ENCODE data around the gene HOXD3. TPM values are rescaled to one million over a fixed set of nuclear protein-coding genes. Genes with fewer than 3 reads are reported as not detected.

Gene HOXD3
- total RNA-seq, 1 donor from 2014 or later = 0.30 TPM

DNA sequence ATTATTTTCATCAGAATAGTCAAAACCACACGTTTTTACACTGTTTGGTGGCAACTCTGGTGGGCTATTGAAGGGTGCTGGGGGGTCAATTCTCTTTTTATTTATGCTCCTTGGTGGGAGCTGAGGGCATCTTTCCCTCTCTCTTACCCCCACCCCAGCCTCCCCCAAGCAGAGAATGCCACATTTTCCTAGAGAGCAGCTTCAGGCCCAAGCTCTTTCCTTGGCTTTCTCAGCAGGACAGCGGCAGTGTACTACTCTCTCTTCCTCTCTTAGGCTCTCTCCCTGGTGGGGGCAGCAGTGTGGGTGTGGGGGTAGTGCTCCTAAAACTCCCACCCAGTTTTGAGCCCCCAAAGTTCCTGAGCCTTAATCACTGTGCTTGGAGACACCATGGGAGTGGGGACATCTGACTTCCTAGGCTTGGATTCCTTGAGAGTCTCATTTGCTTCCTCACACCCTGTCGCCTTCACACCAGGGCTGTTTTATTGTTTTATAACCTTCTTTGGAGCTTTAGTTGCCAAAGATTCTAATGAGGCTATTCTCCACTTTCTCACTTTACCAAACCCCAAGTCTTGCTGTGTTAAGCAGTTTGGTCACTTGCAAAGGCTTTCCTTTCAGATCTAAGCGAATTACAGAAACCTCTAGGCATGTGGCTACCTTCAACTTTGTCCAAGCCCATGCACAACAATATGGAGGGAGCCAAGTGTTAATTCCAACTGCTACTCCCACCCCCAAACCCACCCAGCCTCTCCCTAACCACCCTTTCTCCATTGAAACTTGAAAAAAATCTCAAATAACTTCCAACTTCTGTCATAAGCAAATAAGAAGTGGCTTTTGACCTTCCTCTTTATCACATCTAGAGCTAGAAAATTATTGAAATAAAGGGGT, 11.8 kb upstream of the HOXD3 start:
- no peak for DNase-seq (ENCODE audit: missing footprints)
- intact Hi-C loops (cut with DNase I) = no loop called here
- no peak for ATAC-seq

- intact Hi-C loops (cut with DNase I) = no loop called here
- no peak for DNase-seq (ENCODE audit: missing footprints)
- ATAC-seq = no peak
These were observed 11.0 kb upstream of the HOXD3 start for GRCh38 chr2:176146101-176146500.

DNA sequence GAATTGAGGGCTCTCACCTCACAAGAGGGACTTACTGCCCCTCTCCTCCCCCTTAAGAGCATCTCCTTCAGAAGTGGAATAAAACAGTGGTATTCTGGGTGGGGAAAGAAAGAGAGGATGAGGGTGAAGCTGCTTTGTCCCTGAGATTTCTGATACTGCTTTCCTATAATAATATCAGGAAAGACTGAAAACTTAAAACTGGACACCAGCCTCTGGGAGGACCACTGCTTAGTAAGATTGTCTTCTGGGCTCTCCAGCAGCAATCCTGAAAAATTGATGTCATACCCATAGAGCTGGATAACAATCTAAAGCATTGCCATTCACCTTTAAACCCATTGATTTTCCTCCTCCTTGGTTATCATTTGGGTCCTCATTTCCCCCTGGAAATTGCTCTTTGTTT, 10.5 kb upstream of the HOXD3 start:
- no peak for ATAC-seq
- no peak for DNase-seq (ENCODE audit: missing footprints)
- intact Hi-C loops (cut with DNase I) = no loop called here

DNA sequence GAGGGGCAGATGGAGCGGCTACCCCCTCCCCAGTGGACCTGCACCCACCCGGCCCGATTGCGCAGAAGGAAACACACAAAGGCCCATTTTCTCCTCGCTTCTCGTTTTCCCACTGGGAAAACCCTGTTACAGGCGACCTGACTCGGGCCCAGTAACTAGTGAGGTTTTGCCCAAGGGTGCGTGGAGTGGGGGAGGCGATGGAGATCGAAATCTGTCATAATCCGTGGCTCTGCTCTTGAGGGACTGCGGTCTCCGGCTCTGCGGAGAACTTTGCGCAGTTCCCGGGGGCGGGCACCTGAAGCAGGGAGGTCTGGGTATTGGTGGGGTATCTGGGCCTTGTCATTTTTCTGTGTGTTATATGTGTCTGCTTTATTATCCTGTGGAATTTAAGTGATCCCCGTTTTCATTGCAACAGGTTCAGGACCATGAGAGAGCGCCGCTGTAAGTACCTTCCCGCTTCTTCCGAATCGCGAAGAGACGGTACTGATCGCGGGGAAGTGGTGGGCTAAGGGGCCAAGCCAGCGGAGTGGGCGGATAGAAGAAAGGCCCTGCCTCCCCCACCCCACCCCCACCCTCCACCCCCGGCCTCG, 9.8 kb upstream of the HOXD3 start:
- intact Hi-C loops (cut with DNase I) = no loop called here
- no peak for ATAC-seq
- no peak for DNase-seq (ENCODE audit: missing footprints)

DNA sequence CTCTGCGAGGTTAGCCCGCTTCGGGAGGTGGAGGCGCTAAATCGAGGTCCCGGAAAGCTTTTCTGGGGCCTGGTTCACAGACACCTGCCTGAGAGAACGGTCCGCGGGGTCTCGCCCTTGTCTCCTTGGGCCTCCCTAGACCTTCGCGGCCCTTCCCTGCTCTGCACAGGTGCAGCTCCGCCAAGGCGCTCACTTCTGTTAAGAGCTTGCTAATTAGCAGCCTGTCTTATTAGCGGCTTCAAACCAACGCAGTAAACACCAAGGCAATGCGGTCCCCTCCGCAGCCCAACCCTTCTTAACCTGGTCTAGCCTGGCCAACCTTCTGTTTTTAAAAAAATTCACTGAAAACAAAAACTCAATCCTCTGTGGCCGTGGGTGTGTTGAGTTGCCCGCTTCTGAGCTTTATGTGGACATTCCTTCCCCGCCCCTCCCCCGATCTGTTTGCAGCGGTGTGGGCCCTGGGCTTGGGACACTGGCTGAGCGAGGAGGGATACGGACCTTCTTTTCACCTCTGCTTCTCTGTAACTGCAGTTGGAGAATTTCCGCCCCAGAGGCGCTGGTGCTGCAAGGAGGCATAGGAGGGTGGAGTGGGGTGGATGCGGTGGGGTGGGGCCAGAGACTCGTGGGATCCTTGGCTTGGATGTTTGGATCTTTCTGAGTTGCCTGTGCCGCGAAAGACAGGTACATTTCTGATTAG, 9.2 kb upstream of the HOXD3 start:
- ATAC-seq (no peak), DNase-seq (ENCODE audit: missing footprints) (no peak)
- intact Hi-C loops (cut with DNase I) = no loop called here

DNA sequence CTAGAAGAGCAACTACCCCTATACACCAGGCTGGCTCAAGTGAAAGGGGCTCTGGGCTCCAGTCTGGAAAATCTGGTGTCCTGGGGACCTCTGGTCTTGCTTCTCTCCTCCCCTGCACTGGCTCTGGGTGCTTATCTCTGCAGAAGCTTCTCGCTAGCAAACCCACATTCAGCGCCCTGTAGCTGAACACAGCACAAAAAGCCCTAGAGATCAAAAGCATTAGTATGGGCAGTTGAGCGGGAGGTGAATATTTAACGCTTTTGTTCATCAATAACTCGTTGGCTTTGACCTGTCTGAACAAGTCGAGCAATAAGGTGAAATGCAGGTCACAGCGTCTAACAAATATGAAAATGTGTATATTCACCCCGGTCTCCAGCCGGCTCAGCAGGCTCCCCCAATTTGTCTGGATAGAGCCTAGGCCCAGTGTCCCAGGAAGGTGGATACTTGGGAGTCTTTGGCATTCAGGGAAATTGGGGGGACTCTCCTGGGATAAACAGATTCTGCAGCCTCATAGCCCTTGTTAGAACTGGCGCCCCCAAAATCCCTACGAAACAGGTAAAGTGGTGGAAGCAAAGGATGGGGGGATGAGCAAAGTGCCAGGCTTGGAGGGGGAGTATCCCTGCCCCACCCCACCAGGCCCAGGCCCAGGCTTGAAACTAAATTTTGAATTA, 8.2 kb upstream of the HOXD3 start:
- ATAC-seq = no peak
- intact Hi-C loops (cut with DNase I) = no loop called here
- DNase-seq (ENCODE audit: missing footprints) = no peak

DNA sequence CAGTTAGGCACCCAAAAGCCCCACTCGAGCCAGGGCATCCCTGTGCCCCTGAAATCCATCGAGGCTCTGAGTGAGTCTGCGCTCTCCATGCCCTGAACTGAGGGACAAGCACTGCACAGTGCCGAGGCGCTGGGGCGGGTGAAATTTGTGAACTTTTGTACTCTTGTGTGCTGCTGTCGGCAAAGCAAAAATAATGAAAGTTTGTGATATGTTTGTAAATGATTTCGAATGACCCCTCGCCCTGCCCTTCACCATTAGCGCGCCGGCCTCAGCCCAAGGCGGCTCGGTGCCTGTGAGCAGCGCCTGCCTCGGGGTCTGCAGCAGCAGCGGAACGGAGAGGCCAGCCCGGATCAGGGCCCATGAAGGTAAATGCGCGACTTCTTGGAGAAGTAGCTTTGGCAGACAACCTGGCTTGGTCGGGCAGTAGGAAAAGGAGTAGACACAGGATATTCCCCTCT, 7.6 kb upstream of the HOXD3 start:
- intact Hi-C loops (cut with DNase I) = no loop called here
- ATAC-seq (no peak), DNase-seq (ENCODE audit: missing footprints) (no peak)

GRCh38 chr2:176149939-176150583, 7.0 kb upstream of the HOXD3 start:
- DNase-seq (ENCODE audit: missing footprints) = no peak
- ATAC-seq = no peak
- intact Hi-C loops (cut with DNase I) = no loop called here

DNA sequence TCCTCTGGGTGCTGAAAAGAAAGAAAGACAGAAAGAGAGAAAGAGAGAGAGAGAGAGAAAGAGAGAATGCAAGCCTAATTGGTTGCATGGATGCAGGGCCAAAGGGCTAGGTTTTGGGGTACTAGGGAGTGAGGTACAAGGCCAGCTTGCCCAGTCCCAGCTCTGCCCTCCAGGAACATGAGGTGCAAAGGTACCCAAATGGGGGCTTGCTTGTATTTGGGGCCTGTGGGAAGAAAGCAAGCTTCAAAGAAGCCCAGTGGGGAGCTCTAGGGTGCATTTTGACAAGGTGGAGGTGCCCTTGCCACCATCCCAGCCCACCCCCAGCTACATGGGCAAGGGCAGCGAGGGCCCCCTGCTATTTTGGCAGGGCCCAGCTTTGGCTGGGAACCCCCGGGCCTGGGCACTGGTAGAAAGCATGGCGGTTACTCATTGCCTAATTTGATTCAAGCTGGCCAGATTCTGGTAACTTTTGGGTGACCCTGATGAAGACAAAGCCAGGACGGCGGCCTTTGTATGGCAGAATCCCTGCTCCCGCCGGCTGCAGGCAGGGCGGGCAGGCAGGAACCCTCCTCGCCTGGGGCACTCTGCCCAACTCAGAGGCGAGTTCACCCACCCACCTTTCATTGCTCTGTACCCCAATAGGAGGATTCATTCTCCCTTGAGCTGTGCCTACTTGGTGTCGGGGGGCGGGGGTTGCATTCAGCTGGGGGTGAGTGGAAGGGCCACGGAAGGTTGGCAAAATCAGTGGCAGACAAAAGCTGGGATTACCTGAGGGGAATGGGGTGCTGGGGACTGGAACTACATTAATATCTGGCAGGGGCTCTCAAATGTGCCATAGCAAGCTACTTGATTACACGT, 6.3 kb upstream of the HOXD3 start:
- no peak for DNase-seq (ENCODE audit: missing footprints)
- intact Hi-C loops (cut with DNase I) = no loop called here
- ATAC-seq = no peak

DNA sequence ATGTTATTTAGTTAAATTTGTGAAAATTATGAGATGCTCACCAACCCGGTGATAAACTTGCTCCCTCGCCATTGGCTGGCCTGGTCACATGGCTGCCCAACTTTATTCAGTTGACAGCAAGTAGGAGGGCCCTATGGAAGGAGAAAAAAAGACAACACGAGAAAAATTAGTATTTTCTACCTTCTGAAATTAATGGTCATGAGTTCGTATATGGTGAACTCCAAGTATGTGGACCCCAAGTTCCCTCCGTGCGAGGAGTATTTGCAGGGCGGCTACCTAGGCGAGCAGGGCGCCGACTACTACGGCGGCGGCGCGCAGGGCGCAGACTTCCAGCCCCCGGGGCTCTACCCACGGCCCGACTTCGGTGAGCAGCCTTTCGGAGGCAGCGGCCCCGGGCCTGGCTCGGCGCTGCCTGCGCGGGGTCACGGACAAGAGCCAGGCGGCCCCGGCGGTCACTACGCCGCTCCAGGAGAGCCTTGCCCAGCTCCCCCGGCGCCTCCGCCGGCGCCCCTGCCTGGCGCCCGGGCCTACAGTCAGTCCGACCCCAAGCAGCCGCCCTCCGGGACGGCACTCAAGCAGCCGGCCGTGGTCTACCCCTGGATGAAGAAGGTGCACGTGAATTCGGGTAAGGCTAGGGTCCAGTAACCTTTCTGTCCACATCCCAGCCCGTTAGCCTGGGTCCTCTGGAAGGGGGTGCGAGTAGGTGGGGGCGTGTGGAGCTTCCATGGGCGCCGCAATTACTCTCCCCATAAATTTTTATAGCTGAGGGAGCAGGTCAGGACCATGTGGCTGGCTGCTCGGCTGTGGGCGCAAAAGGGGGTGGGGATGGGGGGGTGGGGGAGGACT, 5.4 kb upstream of the HOXD3 start, which contains the start of gene HOXD4:
HOXD4 (plus strand) TSS at position 109 of the 846 bp plus-strand sequence; CDS start at position 193, 84 bp downstream.
- ATAC-seq = no peak
- intact Hi-C loops (cut with DNase I) = no loop called here
- DNase-seq (ENCODE audit: missing footprints) = no peak

GRCh38 chr2:176152350-176153181, 4.5 kb upstream of the HOXD3 start:
- DNase-seq (ENCODE audit: missing footprints) (no peak), ATAC-seq (no peak)
- intact Hi-C loops (cut with DNase I) = no loop called here

- intact Hi-C loops (cut with DNase I) = no loop called here
- ATAC-seq (no peak), DNase-seq (ENCODE audit: missing footprints) (no peak)
These were observed 2.4 kb upstream of the HOXD3 start for GRCh38 chr2:176154576-176155252.

DNA sequence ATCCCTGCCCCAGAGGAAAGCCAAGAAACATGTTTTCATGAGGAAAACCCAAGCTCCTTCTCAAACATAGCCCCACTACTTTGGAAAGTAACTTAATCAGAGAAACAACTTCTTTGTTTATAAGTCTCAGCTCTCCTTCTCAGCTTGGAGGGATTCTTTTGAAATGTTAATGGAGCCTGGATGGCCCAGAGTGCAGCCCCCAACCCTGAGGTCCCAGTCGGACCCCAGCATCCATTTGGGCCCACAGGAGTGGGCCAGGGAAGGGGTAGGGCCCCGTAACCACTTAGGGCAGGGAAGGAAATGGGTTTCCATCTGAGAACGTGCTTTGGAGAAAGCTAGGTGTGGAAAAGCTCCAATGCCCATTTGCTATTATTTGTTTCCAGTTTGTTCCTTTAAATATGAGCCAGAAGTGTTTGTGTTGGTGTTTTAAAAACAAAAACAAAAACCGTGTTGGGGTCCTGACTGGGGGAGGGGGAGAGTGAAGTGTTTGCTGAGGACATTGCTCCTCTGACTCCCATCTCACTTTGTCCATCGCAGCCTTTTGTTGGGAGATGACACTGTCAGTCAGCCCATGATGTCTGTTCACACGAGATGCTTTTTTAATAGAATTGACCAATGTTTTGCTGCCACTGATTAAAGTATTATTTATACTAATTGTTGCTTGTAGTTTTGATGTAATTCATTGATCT, 1.6 kb upstream of the HOXD3 start:
- ATAC-seq (no peak), DNase-seq (ENCODE audit: missing footprints) (no peak)
- intact Hi-C loops (cut with DNase I) = no loop called here

DNA sequence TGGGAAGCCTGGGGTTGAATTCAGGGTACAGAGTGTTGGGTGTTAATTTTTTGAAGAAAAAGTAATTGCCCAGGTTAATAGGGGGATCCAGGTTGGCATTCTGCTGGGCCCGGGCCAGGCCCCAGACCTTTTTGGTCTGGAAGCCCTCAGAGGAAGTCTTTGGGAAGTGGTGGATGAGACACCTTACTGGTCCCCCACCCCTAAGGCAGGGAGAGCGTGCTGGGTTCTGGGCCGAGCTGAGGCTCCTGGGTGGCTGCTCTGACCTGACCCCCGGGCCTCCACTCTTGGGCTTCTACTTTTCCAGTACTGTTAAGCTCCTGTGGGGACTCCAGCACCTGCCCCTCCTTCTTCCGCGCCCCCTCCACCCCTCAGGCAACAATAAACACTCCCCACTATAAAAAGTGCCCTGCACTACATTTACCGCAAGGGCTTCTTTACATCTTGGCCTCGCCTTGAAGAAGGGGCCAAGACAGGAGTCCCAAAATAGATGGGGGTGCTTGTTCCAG, 753 bp upstream of the HOXD3 start:
- intact Hi-C loops (cut with DNase I) = no loop called here
- no peak for ATAC-seq
- DNase-seq (ENCODE audit: missing footprints) = no peak
